ENCODE results near the gene RFTN1.

The RFTN1 gene

GRCh38 chr3:16272588-16272987, 240.9 kb downstream of the RFTN1 start:
- ChIA-PET POLR2A (no interaction called here), CTCF (interaction anchor here (0.7 to 2.4 kb wide), 6 partner anchors 16 to 315 kb away, joined by 3 to 8 read pairs (median 5); no protein-coding TSS in a partner anchor)
- TF ChIP-seq CTCF (IDR thresholded peaks at IDR 0.05; ENCODE audit: insufficient read depth, low read length, missing control alignments), result no peak
- no peak overlapping the region for H3K4me3 ChIP-seq (ENCODE audit: low read depth, low read length)
- no peak for DNase-seq (ENCODE audit: low read depth, low spot score)

GRCh38 chr3:16270855-16271254, 242.6 kb downstream of the RFTN1 start:
- ChIA-PET POLR2A (no interaction called here), CTCF (interaction anchor here (0.6 to 7.7 kb wide), 7 partner anchors 11 to 447 kb away, joined by 3 to 135 read pairs (median 50); no protein-coding TSS in a partner anchor)
- no peak overlapping the region for H3K4me3 ChIP-seq (ENCODE audit: low read depth, low read length)
- TF ChIP-seq CTCF (IDR thresholded peaks at IDR 0.05; ENCODE audit: insufficient read depth, low read length, missing control alignments), result no peak
- no peak for DNase-seq (ENCODE audit: low read depth, low spot score)

GRCh38 chr3:16266714-16267113, 246.8 kb downstream of the RFTN1 start:
- ChIA-PET POLR2A (no interaction called here), CTCF (interaction anchor here (2.1 to 7.7 kb wide), 9 partner anchors 8 to 290 kb away, joined by 5 to 135 read pairs (median 12); no protein-coding TSS in a partner anchor)
- H3K4me3 ChIP-seq (ENCODE audit: low read depth, low read length), result no peak overlapping the region
- no peak for DNase-seq (ENCODE audit: low read depth, low spot score)
- TF ChIP-seq CTCF (IDR thresholded peaks at IDR 0.05; ENCODE audit: insufficient read depth, low read length, missing control alignments), result no peak

Measured in AG04449 (cell line).